Duodenal mucosa (tissue), 2 donors: ENCODE measurements around the gene SCARB1.

Experiments used
- H3K27ac ChIP-seq: one replicate; pipeline ENCODE4 v1.7.0; 2013; ENCODE audit warnings: low read depth, low read length
- H3K27me3 ChIP-seq, 2 donors: one replicate each; pipeline ENCODE4 v1.7.0; 2013; ENCODE audit warnings: low read length in 2 of 2, control low read depth in 1 of 2; ENCODE audit not compliant: insufficient read depth in 2 of 2, control insufficient read depth in 1 of 2
- H3K36me3 ChIP-seq, 2 donors: one replicate each; pipeline ENCODE4 v1.7.0; 2013; ENCODE audit warnings: low read length in 2 of 2, control low read depth in 1 of 2; ENCODE audit not compliant: insufficient read depth in 2 of 2, control insufficient read depth in 1 of 2
- H3K4me1 ChIP-seq, 2 donors: one replicate each; pipeline ENCODE4 v1.7.0; 2013; ENCODE audit warnings: low read length in 2 of 2, control low read depth in 1 of 2; ENCODE audit not compliant: insufficient read depth in 2 of 2, control insufficient read depth in 1 of 2
- H3K4me3 ChIP-seq, 2 donors: one replicate each; pipeline ENCODE4 v1.7.0; 2013; ENCODE audit warnings: low read length in 2 of 2, low read depth in 1 of 2
- H3K9ac ChIP-seq, 2 donors: one replicate each; pipeline ENCODE4 v1.7.0; 2013; ENCODE audit warnings: low read length in 2 of 2, low read depth in 1 of 2
- H3K9me3 ChIP-seq, 2 donors: one replicate each; pipeline ENCODE4 v1.7.0; 2013; ENCODE audit warnings: low read length in 2 of 2, control low read depth in 1 of 2; ENCODE audit not compliant: control insufficient read depth in 1 of 2

Gene SCARB1

DNA sequence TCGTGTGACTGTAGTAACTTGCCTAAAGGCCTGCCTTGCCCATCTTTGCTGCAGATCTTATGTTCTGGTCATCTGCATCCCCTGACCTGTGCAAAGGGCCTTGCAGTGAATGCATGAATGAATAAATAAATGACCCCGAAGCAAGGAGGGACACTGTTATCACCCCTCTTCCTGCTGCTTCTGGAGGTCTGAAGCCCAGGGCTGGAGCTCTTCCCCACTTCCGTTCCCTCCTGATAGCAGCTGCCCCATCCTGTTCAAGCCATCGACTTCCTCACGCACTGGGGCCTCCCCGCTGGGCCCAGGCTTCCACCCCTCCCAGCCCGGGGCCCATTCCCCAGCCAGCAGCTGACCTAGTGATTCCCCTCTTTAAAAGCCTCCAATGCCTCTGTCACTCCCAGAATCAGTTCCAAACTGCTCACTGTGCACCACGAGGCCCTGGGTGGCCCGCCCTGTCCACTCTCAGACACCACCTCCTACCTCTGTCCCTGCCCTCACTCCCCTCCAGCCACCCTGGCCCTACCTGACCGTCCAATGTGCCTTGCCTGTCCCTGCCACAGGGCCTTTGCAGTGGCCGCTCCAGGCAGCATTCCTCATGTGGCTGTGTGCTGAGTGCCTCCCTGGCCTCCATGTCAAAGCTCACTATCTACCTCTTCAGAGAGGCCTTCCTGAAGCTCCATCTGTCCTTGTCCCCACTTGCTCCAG, 78.6 kb downstream of the SCARB1 start:
- H3K9ac ChIP-seq: no peak overlapping the region

DNA sequence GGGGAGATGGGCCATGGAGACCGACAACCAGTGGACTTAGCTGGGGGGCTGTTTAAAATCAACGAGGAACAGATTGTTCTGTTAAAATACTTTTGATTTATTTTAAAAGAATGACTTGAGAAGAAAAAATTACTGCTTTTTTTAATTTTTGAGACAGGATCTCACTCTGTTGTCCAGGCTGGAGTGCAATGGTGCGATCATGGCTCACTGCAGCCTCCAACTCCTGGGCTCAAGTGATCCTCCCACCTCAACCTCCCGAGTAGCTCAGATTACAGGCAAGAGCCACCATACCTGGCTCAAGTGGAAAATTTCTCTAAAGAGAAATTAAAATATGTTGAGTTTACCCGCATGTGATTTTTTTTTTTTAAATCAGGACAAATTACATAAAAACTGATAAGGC, 80.6 kb downstream of the SCARB1 start:
- H3K36me3 ChIP-seq: peaks cover 5 to 43% of the 10 kb centered on the region in 2 donors
- H3K9me3 ChIP-seq: no peaks in the 10 kb centered on the region
- no peaks in the 10 kb centered on the region for H3K4me1 ChIP-seq
- no peaks in the 10 kb centered on the region for H3K27me3 ChIP-seq
- H3K4me3 ChIP-seq: no peak overlapping the region
- no peak overlapping the region for H3K9ac ChIP-seq
- H3K27ac ChIP-seq: no peak overlapping the region

More for the DNA sequence above, 78.6 kb downstream of the SCARB1 start:
- no peaks in the 10 kb centered on the region for H3K4me1 ChIP-seq
- H3K27me3 ChIP-seq: no peaks in the 10 kb centered on the region
- no peaks in the 10 kb centered on the region for H3K9me3 ChIP-seq
- peaks cover 5 to 46% of the 10 kb centered on the region in 2 donors for H3K36me3 ChIP-seq
- no peak overlapping the region for H3K4me3 ChIP-seq
- no peak overlapping the region for H3K27ac ChIP-seq

DNA sequence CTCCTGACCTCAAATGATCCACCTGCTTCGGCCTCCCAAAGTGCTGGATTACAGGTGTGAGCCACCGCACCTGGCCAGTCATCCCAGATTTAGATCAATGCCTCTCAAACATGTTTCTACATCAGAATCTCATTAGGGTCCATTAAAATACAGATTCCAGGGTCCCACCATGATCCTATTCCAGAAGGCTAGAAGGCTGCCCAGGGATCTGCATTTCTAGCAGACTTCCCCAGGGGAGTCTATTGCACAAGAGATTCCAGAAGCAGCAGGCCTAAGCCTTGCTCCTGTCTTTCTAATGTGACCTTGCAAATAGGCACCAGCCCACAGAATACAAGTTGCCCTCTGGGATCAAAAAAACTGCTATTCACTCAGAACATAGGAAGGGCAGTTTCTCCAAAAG, 81.5 kb downstream of the SCARB1 start:
- Histone ChIP-seq H3K4me3 (no peak overlapping the region), H3K36me3 (peaks cover 5 to 40% of the 10 kb centered on the region in 2 donors), H3K9ac (no peak overlapping the region), H3K27ac (no peak overlapping the region), H3K9me3 (no peaks in the 10 kb centered on the region), H3K4me1 (no peaks in the 10 kb centered on the region), H3K27me3 (no peaks in the 10 kb centered on the region)

DNA sequence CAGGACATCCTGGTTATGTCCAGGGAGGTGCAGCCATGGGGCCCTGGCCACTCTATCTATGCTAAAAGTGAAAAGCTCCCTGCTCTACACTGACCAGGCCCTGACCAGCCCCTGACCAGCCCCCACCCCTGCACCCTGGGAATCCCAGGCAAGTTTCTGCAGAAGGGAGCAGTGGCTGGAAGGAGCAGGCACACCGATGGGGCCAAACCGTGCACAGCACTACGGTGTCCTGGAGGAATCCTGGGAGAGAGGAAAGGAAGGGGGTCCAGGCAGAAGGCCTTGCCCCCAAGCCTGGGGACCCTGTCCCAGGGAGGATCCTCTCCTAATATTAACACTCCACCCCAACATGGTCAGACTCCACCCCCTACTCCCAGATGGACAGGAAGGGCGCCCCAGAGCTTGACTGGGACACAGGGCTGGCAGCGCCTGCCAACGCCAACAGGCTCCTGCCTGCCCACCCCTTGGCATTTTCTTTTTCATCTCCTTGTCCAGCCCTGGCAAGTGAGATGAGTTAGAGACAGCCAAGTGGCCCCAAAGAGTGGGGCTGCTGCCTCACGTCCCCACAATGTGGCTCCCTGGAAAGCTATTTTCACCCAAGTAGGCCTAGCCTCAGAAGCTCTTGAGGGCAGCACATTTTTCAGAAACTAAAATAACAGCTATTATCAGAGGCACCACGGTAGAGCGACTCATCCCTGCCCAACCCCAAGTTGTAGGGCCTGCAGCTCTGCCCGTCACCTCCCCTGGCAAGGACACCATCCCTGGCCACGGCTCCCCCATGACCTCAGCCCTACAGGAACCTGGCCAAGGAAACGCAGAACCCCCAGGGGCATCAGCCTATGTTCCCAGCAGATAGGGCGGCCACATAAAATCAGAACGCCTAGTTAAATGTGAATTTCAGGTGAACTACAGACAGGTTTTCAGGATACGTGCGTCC, 82.6 kb downstream of the SCARB1 start:
- H3K9me3 ChIP-seq: no peaks in the 10 kb centered on the region
- no peak overlapping the region for H3K27ac ChIP-seq
- H3K4me1 ChIP-seq: no peaks in the 10 kb centered on the region
- H3K4me3 ChIP-seq: no peak overlapping the region
- H3K9ac ChIP-seq: no peak overlapping the region
- no peaks in the 10 kb centered on the region for H3K27me3 ChIP-seq
- peaks cover under 1 to 31% of the 10 kb centered on the region in 2 donors for H3K36me3 ChIP-seq

DNA sequence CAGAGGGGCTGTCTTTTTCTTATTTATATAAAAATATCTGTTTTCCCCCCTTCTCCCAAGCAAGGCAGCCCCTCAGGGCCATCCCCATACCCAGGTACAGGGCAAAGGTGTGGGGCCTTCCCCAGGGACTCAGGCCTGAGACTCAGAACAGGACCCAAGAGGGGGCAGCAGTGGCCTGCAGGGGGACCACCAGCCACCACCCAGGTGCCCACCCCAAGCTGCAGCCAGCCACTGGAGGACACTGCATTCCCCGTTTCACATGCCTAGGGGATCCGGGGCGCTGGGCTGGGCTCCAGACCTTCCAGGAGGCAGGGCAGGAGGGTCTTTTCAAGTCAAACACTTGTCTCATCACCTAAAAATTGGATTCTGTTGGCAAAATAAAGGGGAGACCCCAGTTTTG, 83.3 kb downstream of the SCARB1 start:
- Histone ChIP-seq H3K9me3 (no peaks in the 10 kb centered on the region), H3K27me3 (no peaks in the 10 kb centered on the region), H3K27ac (no peak overlapping the region), H3K4me3 (no peak overlapping the region), H3K4me1 (peaks cover under 1 to 1% of the 10 kb centered on the region in 2 donors), H3K9ac (no peak overlapping the region), H3K36me3 (peaks cover 0 to 24% of the 10 kb centered on the region in 2 donors)

DNA sequence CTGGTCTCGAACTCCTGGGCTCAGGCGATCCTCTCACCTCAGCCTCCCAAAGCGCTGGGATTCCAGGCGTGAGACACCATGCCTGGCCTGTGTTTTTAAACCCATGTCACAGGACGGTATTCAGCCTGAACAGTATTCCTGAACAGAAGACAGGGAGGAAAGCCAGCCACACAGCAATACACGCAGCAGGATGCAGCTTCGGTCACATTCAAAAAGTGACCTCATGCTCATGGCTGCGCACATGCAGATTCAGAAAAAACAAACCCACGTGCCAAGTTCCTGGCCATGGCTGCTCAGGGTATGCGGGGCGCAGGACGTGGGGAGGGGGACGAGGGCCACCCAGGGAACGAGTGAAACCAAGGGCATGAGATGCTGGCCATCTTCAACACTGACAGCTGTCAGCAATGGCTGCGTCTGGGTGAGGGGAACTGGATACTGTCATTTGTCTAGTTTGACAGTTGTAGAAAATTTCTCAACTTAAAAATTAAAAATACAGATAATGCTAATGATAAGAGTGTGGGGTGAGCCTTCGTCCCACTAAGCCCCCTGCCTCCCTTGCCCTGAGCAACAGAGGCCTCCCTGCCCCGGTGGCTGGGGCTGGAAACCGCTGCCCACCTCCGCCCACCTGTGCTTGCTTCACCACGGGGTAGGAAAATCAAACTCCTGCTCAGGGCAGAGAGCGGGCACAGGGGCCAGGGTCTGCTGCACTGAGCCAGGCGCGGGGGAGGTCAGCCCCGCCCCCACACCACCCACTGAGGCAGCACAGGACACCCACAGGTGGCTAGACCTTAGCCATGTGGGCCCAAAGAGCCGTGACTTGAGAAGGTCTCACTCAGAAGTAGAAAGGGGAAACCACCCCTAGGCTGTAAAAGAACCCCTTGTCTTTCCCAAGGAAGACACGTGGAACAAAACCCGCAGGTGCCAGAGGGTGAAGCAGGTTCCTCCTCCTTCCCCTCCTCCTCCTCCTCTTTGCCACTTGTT, 84.2 kb downstream of the SCARB1 start:
- Histone ChIP-seq H3K4me1 (peaks cover 8 to 10% of the 10 kb centered on the region in 2 donors), H3K36me3 (peaks cover 0 to 15% of the 10 kb centered on the region in 2 donors), H3K27ac (no peak overlapping the region), H3K9me3 (no peaks in the 10 kb centered on the region), H3K4me3 (no peak overlapping the region), H3K27me3 (no peaks in the 10 kb centered on the region), H3K9ac (no peak overlapping the region)

DNA sequence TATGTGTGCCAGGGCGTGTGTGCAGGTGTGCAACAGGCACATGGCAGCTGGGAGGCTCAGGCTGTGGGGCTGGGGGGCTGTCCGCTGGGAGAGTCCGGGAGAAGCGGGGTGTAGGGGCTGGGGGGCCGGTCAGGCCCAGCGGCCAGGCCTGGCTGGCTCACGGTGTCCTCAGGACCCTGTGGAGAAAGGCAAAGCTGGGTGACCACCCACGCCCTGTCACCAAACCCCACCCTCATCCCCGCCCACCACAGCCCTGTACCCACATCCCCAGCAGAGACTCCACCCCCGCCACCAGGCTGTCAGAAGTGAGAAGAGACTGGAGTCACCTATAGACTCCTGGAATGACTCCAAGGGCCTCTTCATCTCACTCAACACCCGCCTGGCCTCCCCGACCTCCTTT, 85.3 kb downstream of the SCARB1 start:
- no peak overlapping the region for H3K4me3 ChIP-seq
- H3K4me1 ChIP-seq: peaks cover 10 to 11% of the 10 kb centered on the region in 2 donors
- no peaks in the 10 kb centered on the region for H3K9me3 ChIP-seq
- no peak overlapping the region for H3K27ac ChIP-seq
- no peak overlapping the region for H3K9ac ChIP-seq
- H3K27me3 ChIP-seq: no peaks in the 10 kb centered on the region
- peaks cover 0 to 11% of the 10 kb centered on the region in 2 donors for H3K36me3 ChIP-seq

DNA sequence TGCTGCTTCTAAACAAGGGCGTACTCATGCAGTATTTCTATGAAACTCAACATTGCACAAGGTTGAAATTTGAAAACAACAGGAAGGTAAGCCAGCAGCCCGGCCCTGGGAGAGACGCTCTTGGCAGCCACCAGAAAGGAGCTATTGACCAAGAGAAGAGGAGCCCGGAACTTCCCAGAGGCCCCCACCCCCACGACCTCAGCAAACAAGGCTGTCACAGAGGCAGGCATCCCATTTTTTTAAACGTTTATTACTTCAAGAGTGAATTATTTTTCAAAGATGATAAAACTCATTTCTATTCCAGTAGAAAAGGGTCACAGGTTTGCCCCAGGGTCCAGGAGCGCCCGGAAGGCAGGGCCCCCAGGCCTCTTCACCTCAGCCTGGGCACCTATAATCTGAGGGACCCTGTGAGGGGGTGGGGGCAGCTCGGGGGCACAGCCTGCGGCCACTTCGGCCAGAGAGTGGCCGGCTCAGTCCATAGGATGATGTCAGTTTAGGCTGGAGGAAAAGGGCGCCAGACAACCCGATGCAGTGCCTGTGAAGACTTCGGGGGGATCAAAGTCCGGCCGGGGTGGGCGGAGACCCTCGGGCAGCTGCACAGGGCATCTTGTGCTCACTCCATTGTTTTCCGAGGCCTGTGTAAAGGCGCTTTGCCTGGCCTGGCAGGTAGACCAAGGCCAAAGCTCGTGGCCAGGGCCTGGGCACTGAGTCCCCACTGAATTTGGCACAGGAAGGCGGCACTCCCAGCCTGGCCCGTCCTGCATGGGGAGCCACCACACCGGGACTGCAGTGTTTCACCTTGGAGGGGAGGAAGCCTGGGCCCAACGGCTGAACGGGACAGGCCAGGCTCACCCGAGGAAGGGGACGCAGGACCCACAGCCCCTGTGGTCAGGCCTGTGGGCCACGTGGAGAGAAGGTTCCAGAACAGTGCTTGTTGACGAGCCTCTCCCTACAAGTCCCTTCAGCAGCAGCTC, 86.0 kb downstream of the SCARB1 start:
- Histone ChIP-seq H3K27ac (no peak overlapping the region), H3K4me1 (peaks cover 10 to 11% of the 10 kb centered on the region in 2 donors), H3K9me3 (no peaks in the 10 kb centered on the region), H3K9ac (no peak overlapping the region), H3K4me3 (no peak overlapping the region), H3K36me3 (peaks cover 0 to 9% of the 10 kb centered on the region in 2 donors), H3K27me3 (no peaks in the 10 kb centered on the region)

DNA sequence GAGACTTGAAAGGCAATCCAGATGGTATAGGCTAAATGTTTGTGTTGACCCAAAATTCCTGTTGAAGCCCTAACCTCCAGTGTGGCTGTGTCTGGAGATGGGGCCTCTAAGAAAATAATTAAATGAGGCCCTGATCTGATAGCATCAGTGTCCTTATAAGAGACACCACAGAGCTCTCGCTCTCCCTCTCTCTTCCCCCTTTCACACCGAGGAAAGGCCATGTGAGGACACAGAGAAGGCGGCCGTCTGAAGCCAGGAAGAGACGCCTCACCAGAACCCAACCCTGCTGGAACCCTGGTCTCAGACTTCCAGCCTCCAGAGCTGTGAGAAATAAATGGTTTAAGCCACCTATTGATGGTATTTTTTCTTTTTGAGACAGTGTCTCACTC, 87.5 kb downstream of the SCARB1 start:
- no peak overlapping the region for H3K27ac ChIP-seq
- H3K9me3 ChIP-seq: no peaks in the 10 kb centered on the region
- H3K27me3 ChIP-seq: no peaks in the 10 kb centered on the region
- H3K9ac ChIP-seq: no peak overlapping the region
- H3K4me3 ChIP-seq: no peak overlapping the region
- H3K36me3 ChIP-seq: peaks cover 0 to 4% of the 10 kb centered on the region in 2 donors
- peaks cover 15 to 17% of the 10 kb centered on the region in 2 donors for H3K4me1 ChIP-seq
